ENCODE results near the gene NFIB. TPM values are rescaled to one million over a fixed set of nuclear protein-coding genes. Genes with fewer than 3 reads are reported as not detected.
A peak's percentile ranks its signal among the peaks of the same experiment; 100 is the strongest.

The NFIB gene
- total RNA-seq, 1 donor from 2014 or later = 99.9 TPM

DNA sequence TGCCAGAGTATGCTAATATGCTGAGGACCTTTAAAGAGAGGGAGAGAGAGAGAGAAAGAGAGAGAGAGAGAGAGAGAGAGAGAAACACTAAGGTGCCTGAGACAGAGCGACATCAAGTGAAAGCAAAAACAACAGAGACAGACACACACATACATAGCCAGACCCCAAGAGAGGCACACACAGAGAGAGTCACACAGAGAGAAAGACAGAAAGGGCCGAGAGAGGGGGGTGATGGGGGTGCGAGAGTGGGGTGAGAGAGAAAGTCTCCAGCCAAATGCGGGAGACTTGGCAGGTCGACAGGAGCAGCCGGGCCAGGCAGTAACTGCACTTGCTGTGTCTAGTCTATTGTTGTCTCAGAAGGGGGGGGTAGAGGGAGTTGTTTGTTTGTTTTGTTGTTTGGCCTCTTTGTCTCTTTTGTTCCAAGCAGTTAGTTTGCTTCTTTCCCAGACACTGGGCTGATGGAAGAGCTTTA, 30.1 kb upstream of the NFIB start:
- intact Hi-C loops (cut with DNase I) = no loop called here
- Histone ChIP-seq H3K4me1 (peaks cover 0 to 27% of the 10 kb centered on the region in 2 donors), H3K9me3 (no peaks in the 10 kb centered on the region), H3K27ac (peak overlapping the region; percentile 68 to 81), H3K27me3 (no peaks in the 10 kb centered on the region), H3K4me3 (peak overlapping the region; percentile 48 to 57), H3K36me3 (no peaks in the 10 kb centered on the region)
- TF ChIP-seq, protein P1, sequence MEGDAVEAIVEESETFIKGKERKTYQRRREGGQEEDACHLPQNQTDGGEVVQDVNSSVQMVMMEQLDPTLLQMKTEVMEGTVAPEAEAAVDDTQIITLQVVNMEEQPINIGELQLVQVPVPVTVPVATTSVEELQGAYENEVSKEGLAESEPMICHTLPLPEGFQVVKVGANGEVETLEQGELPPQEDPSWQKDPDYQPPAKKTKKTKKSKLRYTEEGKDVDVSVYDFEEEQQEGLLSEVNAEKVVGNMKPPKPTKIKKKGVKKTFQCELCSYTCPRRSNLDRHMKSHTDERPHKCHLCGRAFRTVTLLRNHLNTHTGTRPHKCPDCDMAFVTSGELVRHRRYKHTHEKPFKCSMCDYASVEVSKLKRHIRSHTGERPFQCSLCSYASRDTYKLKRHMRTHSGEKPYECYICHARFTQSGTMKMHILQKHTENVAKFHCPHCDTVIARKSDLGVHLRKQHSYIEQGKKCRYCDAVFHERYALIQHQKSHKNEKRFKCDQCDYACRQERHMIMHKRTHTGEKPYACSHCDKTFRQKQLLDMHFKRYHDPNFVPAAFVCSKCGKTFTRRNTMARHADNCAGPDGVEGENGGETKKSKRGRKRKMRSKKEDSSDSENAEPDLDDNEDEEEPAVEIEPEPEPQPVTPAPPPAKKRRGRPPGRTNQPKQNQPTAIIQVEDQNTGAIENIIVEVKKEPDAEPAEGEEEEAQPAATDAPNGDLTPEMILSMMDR (IDR thresholded peaks at IDR 0.05) = no peak
- DNase-seq (ENCODE audit: low spot score in 2 of 2) = no peak

DNA sequence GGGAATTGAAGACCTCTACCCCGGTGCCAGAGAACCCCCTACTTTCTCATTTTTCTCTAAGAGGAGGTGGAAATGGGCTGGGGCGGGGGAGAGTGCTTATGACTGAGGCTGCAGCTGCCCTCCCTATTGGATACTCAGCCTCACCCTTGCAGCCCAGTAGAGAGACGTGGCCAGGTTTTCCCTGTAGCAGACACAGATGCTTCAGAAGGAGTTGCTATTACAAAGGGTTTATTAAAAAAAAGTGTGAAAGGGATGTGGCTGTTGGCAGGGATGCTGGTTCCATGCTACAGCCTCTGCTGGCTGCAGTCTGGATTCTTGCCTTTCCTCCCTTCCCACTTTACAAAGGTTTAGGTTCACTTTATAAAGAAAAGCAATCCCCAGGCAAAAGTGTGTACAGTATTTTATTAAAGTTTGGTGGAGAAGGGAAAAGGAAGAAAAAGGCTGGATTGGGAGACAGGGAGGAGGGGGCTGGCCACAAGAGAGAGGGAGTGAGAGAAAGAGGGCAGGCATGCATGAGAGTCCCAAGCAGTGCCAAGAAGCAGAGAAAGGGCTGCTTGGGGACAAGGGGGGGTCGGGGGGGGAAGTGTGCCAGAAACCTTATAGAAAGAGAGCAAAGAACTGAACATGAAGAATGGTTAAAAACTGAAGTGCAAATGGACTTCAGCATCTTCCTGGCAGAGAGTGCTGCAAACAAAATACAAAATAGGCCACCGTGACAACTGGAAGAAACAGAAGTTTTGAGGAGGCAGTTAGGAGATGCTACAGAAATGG, 29.5 kb upstream of the NFIB start:
- Histone ChIP-seq H3K27ac (peak overlapping the region; percentile 68 to 81), H3K4me1 (peaks cover 0 to 27% of the 10 kb centered on the region in 2 donors), H3K9me3 (no peaks in the 10 kb centered on the region), H3K4me3 (peak overlapping the region; percentile 48 to 57), H3K27me3 (no peaks in the 10 kb centered on the region), H3K36me3 (no peaks in the 10 kb centered on the region)
- TF ChIP-seq, protein P1 (IDR thresholded peaks at IDR 0.05) = no peak
- no peak for DNase-seq (ENCODE audit: low spot score in 2 of 2)
- intact Hi-C loops (cut with DNase I) = no loop called here

DNA sequence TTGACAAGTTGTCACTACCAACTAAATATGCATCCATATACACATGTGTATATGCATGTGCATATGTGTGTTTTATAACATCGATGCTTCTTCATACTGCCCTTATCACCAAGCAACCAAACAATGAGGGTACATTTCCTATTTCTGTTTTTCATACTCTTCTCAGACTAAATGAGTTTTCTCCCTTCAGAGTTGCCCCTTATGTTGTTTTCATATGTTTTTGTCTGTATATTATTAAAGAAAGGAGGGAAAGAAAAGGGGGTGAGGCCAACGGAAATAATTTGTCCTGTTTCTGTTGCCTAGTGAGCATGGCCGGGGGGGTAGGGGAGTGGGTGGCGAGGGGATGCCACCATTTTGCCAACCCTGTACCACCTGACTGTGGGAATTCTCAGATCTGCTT, 28.8 kb upstream of the NFIB start:
- TF ChIP-seq, protein P1 (IDR thresholded peaks at IDR 0.05) = no peak
- no peak for DNase-seq (ENCODE audit: low spot score in 2 of 2)
- Histone ChIP-seq H3K4me3 (no peak overlapping the region), H3K4me1 (peaks cover 0 to 27% of the 10 kb centered on the region in 2 donors), H3K9me3 (no peaks in the 10 kb centered on the region), H3K27me3 (no peaks in the 10 kb centered on the region), H3K36me3 (no peaks in the 10 kb centered on the region), H3K27ac (peak overlapping the region; percentile 68 to 81)
- intact Hi-C loops (cut with DNase I) = no loop called here

DNA sequence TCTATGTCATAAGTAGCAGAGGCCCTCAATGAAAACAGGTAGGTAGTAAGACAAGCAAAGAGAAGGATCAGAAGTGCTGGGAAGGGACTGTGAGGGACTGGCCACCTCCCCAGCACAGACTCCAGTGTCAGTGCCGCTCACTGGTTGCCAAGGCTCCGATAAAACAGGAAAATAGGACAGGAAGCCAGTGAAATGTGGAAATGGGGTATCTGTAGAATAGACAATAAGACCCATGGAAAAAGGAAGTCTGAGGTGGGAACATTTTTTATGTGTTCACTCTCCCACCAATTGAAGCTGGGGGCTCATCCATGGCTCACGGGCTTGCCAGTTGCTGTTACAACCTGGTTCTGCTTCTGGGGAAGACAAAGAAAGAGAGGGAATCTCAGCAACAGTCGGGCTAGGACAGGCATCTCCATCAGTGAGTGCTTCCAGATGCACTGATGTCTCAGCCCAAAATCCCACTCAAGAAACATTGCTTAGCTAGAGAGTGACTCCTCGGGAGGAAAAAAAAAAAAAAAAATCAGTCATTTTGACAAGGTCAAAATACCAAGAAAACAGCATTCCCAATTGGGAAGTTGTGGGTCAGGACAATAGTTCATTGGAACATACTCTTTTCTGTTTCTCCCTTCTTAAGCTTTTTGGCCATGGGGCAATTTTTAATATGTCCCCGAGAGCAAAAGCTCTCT, 27.6 kb upstream of the NFIB start:
- peak overlapping the region in 1 of 2 donors; percentile 81 for H3K27ac ChIP-seq
- no peak for DNase-seq (ENCODE audit: low spot score in 2 of 2)
- no peak overlapping the region for H3K4me3 ChIP-seq
- peaks cover 0 to 24% of the 10 kb centered on the region in 2 donors for H3K4me1 ChIP-seq
- no peaks in the 10 kb centered on the region for H3K9me3 ChIP-seq
- TF ChIP-seq, protein P1 (IDR thresholded peaks at IDR 0.05) = no peak
- intact Hi-C loops (cut with DNase I) = no loop called here
- no peaks in the 10 kb centered on the region for H3K36me3 ChIP-seq
- H3K27me3 ChIP-seq = no peaks in the 10 kb centered on the region

DNA sequence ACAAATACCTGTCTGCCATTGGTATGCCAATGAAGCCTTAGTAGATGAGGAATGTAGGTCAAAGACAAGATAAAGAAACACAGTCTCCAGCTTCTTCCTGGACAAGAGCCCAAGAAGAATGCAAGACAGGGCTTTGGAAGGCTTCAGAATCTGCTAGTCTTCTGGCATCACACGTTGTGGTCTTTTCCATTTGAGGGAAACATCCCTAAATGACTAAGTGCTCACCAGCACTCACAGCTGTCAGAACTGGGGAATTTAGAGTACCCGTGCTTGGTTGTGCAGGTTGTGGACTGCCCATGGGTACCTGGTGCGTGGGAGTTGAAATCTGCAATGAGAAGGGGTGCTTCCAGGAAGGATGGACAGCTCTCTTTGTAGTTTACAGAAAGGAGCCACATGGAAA, 27.1 kb upstream of the NFIB start:
- Histone ChIP-seq H3K4me3 (no peak overlapping the region), H3K27ac (peak overlapping the region; percentile 4 to 37), H3K4me1 (peaks cover 0 to 24% of the 10 kb centered on the region in 2 donors), H3K27me3 (no peaks in the 10 kb centered on the region), H3K9me3 (no peaks in the 10 kb centered on the region), H3K36me3 (no peaks in the 10 kb centered on the region)
- TF ChIP-seq, protein P1 (IDR thresholded peaks at IDR 0.05) = no peak
- intact Hi-C loops (cut with DNase I) = no loop called here
- DNase-seq (ENCODE audit: low spot score in 2 of 2) = no peak
